Measurements from ENCODE around the gene DBX1. TPM values are rescaled to one million over a fixed set of nuclear protein-coding genes. Genes with fewer than 3 reads are reported as not detected.

DBX1 gene
- total and polyA plus RNA-seq, 8 donors = not detected

GRCh38 chr11:20109731-20110445, 50.4 kb downstream of the DBX1 start:
- Histone ChIP-seq H3K27me3 (no peaks in the 10 kb centered on the region), H3K36me3 (peaks cover 6 to 60% (median 47%) of the 10 kb centered on the region in 4 donors), H3K4me1 (peaks cover 17 to 30% (median 24%) of the 10 kb centered on the region in 4 donors), H3K9me3 (no peaks in the 10 kb centered on the region), H3K4me3 (no peak overlapping the region), H3K27ac (peak overlapping the region in 2 of 5 donors; percentile 84)
- 89 to 96% (median 94%) methylated on average over 8 to 9 of the region's 9 CpGs for WGBS, 5 donors
- intact Hi-C loops (cut with DNase I; ENCODE audit: low total_unique reads) = no loop called here
- TF ChIP-seq POLR2A (IDR thresholded peaks at IDR 0.05) (no peak), CTCF (IDR thresholded peaks at IDR 0.05) (no peak), EP300 (IDR thresholded peaks at IDR 0.05) (no peak), POLR2AphosphoS5 (IDR thresholded peaks at IDR 0.05) (no peak)
- DNase-seq = no peak

Other genes starting within 250 kb of the DBX1 start
- gene HTATIP2, start 203.2 kb upstream of the DBX1 start, total RNA-seq = 10 to 100 TPM; 31.2 to 55.3 (median 46.7) TPM
- 10 to 100 TPM; 37.7 to 86.0 (median 62.7) TPM for gene HTATIP2, start 203.2 kb upstream of the DBX1 start, polyA plus RNA-seq
- gene PRMT3, start 227.2 kb upstream of the DBX1 start, total RNA-seq = 10 to 100 TPM in 4 of 5 donors, 1 to 10 TPM in 1; 9.0 to 54.5 (median 11.2) TPM
- 1 to 10 TPM; 4.7 to 7.8 (median 7.4) TPM for gene PRMT3, start 227.2 kb upstream of the DBX1 start, polyA plus RNA-seq

Measured in stomach (tissue), 9 donors.